NCI-H1436 (cell line): ENCODE results near the gene NUDT7.

Source experiments
- DNase-seq: peaks from one replicate; lab custom pipeline; 2025; lab: John Stamatoyannopoulos, UW

The NUDT7 gene

DNA sequence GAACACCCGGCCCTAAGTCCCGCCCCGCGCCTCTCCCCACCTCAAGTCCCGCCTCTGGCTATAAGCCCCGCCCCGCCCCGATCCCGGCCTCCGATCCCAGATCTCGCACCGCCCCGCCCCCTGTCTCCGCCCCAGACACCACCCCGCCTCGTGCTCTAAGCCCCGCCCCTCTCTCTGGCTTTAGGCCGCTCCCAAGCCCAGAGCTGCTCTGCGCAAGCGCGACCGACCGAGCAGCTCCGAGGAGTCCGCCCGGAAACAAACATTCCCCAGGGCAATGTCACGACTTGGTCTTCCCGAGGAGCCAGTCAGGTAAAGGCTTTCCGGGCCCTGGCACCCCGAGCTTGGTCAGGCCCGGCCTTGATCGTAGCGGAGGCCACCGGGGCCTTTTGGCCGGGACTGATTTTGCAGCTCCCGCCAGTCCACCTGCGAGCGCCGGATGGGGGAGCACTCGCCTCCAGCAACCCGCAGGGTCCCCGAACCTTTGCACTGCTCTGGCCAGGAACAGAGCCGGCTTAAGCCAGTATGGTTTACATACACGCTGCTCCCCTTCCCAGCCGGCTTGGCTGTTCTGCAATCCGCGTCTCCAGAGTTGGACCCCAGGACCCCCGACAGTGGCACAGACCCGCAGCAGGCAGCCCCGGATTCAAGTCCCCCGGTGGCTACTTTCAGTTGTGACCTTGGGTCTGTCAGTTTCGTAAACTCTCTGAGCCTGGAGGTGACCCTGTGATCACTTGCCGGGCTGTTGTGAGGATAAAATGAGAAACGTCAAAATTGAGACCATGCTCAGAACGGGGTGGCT is at the start of gene NUDT7:
Gene NUDT7, plus strand, starts transcription at position 206 of the 799 bp plus-strand sequence. Its CDS starts 69 bp downstream, at position 275.
- DNase-seq: peak; percentile 97

GRCh38 chr16:77674888-77675287 is 47.4 kb upstream of the NUDT7 start:
- DNase-seq: no peak

DNA sequence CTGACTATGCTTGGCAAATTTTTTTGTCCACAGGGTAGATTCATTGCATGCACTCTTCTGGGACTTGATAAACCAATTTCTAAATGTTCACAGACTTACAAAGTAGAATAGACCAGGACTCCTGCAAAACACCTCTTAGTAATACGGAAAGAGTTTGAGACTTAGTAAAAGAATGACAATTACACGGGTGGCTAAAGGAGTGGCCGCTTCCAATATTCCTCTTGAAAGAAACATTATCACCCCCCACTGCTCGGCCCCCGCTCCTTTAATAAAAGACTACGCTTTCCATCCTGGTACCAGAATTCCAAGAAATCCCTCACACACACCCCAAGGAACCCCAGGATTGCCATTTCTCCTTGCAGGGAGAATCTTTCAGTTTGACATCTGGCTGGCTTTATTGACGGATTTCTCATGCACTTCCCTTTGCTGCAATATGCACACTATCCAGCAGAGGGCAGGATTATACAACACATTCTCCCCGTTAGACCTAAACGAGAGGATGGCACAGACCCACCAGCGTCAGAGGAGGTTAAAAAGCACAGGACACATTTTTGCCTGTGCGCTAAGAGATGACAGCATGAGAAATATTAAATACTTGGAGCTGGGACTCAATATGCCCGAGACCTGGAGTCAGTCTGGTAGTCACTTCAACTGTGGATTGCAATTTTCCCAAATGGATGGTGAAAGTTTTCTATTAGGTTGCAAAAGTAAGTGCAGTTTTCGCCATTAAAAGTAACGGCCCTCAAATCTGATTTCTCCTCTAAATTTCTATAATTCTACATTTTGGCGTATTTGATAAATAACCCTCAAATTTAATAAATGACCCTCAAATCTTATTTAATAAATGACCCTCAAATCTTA is 46.6 kb upstream of the NUDT7 start:
- peak; percentile 81 for DNase-seq

DNA sequence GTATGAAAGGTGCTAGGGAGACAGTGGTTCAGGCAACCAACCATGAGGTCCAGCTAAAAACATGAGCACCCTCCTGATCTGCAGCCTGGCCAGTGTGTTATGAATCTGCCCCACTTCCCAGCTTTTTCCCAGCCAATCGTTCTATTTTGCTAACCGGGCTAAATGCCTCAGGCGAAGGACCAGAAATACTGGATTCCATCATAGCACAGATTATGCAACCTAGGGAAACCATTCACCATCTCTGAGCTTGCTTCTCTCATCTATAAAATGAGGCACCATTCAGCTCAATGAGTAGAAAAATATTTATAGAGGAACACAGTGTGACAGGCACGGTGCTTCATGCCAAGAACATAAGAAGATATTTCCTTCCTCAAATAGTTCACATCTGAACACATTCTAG is 45.2 kb upstream of the NUDT7 start:
- no peak for DNase-seq

GRCh38 chr16:77679391-77679790 is 42.9 kb upstream of the NUDT7 start:
- DNase-seq: no peak

GRCh38 chr16:77679901-77680300 is 42.4 kb upstream of the NUDT7 start:
- no peak for DNase-seq

DNA sequence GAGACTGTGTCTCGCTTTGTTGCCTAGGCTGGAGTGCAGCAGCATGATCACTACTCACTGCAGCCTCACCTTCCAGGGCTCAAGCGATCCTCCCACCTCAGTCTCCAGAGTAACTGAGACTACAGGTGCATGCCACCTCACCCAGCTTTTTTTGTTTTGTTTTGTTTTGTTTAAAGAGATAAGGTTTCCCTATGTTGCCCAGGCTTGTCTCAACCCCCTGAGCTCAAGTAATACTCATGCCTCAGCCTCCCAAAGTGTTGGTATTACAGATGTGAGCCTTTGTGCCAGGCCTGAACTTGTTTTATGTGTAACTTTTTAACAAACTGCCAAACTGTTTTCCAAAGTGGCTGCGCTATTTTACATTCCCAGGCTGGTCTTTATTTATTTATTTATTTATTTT is 41.8 kb upstream of the NUDT7 start:
- no peak for DNase-seq

- DNase-seq: no peak
These were observed 39.7 kb upstream of the NUDT7 start for GRCh38 chr16:77682586-77682985.

GRCh38 chr16:77683397-77684180 is 38.7 kb upstream of the NUDT7 start:
- DNase-seq: no peak

GRCh38 chr16:77684181-77684526 is 38.2 kb upstream of the NUDT7 start:
- peak; percentile 79 for DNase-seq

GRCh38 chr16:77686385-77686784 is 35.9 kb upstream of the NUDT7 start:
- DNase-seq: no peak

GRCh38 chr16:77689971-77690370 is 32.3 kb upstream of the NUDT7 start:
- no peak for DNase-seq

DNA sequence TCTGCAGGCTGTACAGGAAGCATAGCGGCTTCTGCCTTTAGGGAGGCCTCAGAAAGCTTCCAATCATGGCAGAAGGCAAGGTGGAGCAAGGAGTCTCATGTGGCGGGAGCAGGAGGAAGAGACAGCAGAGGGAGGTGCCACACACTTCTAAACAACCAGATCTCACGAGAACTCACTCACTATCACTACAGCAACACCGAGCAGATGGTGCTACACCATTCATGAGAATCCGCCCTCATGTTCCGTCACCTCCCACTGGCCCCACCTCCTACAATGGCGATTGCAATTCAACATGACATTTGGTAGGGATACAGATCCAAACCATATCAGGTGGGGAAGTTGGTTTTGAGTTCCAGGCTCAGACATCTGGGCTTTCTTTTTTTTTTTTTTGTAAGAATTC is 31.9 kb upstream of the NUDT7 start:
- no peak for DNase-seq

- no peak for DNase-seq
These were observed 29.7 kb upstream of the NUDT7 start for GRCh38 chr16:77692612-77693011.

DNA sequence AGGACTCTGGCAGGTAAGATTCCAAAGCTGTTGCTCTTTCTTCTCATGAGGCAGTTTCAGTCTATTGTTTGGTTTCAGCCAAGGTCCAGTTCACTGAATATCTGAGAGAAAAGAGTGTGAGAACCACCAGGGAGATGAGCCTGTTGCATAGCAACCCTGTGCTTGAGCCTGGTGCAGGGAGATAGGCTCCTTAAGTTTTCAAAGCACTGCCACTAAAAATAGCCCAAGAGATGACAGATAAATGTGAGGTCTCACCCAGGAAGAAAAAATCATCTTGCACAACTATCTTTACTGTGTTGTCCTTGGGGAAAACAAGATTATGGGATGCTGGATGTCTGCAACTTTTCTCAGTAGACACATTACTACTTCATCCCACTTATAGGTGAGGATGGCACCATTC is 26.2 kb upstream of the NUDT7 start:
- DNase-seq: no peak

DNA sequence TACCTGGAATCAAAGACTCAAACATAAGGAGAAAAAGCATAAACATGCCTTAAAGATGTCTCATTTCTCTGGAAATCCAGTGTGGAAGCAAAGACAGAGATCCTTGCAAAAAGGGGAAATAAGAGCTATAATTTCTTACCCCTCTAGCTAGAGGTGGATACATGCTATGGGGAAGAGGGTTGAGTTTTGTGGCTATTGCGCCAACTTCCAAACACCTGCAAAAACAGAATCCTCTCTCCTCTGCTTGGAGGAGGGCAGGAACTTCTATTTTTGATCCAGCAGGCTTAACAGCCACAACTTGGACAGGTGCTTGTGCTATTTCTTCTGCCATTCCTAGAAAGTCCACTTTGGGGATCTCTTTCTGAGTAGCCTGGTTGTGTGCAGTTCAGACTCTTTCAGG is 21.5 kb upstream of the NUDT7 start:
- no peak for DNase-seq

DNA sequence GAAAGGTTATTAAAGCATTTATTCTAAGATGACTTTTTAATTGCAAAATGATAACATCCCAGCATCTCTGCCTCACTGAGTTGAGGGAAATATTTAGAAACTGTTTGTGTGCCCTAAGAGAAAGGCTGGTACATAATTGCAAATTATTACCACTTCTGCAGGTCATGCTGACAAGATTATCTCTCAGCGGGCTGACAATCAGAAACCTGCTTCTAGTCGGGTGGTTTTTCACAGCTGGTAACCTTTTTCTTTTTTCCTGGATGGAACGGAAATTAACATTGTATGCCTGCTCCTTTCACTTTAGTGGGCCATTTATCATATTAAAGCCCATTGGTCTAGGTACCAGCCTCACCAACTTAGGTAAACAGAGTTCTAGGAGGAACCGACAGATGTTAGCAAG is 17.0 kb upstream of the NUDT7 start:
- no peak for DNase-seq

GRCh38 chr16:77711179-77711578 is 11.1 kb upstream of the NUDT7 start:
- DNase-seq: no peak

DNA sequence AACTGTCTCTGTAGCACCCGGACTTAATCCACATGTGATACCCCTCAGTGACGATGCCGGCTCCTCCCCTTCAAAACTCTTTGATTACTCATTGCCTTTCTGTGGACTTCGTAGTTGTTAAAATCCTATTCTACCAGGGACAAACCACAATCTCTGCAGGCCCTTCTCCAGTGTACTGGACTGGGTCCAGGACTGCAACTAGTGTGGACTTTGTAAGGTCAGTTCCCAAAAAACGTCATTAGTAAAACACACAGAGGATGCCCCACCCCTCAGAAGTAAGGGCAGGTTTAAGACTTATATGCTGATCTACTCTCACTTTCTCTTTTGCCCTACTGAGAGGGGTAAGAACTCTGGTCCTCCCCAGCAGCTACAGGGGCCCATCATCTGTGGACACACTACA is 10.5 kb upstream of the NUDT7 start:
- no peak for DNase-seq

DNA sequence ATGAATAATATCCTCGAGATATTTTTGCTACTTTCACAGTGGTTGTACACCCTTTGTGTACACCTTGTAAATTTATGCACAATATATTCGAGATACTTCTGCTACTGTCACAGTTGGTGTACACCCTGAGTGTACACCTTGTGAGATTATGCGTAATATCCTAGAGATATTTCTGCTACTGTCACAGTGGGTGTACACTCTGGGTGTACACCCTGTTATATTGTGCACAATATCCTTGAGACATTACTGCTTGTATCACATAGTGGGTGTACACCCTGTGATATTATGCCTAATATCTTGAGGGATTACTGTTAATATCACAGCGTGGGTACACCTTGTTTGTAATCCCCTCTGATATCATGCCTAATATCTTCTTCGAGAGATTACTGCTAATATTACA is 7.2 kb upstream of the NUDT7 start:
- DNase-seq: no peak

GRCh38 chr16:77721752-77722308 is 484 bp upstream of the NUDT7 start:
- DNase-seq: no peak

GRCh38 chr16:77723108-77723514 is 797 bp downstream of the NUDT7 start:
- DNase-seq: no peak
